ENCODE data around the gene WNT3A.

GRCh38 chr1:228064296-228064695 lies 57.5 kb downstream of the WNT3A start:
- no peak for TF ChIP-seq CTCF (IDR thresholded peaks at IDR 0.05; ENCODE audit: low read length)
- TF ChIP-seq EZH2 (IDR thresholded peaks at IDR 0.05; ENCODE audit: borderline replicate concordance, low read length): no peak

Data from OCI-LY1 (cell line).